HG03565 (cell line): Measurements from ENCODE around the gene RBM47.

Source experiments
- ATAC-seq: cut with Tn5 transposase; IDR thresholded peaks from one replicate; pipeline ENCODE4 v1.9.1; 2021; ENCODE audit warnings: mild to moderate bottlenecking, moderate library complexity; ENCODE audit not compliant: unreplicated experiment

RBM47 gene

DNA sequence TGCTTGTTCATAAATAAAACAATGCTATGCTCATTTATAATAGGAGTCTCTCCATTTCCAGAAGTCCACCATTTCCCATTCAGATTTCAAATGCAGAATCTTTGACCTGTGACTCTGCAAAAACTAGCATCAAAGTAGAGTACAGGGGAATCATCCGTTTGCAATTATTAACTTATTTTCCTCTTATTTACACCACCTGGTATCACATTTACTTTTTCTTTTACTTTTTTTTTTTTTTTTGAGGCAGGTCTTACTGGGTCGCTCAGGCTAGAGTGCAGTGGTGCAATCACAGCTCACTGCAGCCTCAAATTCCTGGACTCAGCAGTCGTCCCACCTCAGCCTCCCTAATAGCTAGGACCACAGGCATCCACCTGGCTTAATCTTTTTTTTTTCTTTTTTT, 37.6 kb downstream of the RBM47 start:
- no peak for ATAC-seq

GRCh38 chr4:40587826-40588225, 41.8 kb downstream of the RBM47 start:
- no peak for ATAC-seq

GRCh38 chr4:40587351-40587750, 42.3 kb downstream of the RBM47 start:
- ATAC-seq, result no peak

- ATAC-seq, result no peak
Observed at GRCh38 chr4:40586729-40587128, 42.9 kb downstream of the RBM47 start.

- ATAC-seq, result no peak
Observed at GRCh38 chr4:40586034-40586433, 43.6 kb downstream of the RBM47 start.

DNA sequence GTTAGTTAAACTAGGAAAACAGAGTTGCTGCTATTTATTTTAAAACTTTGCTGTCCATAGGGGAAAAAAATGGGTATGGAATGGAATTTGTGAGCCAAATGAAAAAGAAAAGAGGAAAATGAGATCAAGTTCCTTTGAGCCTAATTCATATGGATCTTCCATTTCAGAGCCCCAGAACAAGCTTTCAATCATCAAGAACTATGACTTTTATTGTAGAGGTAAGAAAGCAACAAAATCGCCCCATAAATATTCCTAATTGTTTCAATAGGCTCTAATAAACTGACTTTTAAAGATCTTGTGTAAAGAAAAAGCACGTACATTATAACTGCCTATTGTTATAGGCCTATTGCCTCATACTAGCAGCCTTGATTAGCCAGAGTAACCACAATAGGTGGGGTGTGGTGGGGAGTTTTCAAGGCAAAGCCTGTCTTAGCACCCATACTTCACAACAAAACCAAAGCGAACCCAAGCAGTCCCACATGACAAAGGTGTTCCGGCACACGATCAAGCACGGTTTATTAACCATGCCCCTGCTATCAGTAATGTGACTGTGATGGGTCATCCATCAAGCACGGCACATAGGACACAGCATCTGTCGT, 44.4 kb downstream of the RBM47 start:
- ATAC-seq, result no peak

DNA sequence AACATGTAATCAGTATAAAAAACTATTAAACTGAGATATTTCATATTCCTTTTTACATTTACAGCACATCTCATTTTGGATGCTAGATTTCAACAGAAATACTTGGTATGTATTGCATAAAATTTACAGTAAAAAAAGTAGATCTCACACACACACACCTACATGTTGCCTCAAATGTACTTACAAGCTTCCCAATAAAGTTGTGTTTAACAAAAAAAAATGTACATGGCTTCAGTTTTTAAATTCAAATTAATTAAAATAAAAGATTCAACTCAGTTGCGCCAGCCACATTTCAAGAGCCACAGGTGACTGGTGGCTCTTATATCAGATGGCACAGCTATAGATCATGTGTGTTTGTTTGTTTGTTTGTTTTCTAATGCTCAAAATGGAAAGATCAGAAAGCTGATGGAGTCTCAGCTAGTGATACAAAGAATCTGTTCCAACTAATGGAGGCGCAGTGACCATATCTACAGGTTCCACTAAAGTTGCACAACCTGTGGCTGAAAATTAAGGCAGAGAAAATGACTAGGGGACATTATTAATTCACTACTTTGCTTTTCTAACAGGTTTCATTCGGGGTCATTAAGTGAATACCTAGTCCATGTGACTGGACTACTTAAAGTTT, 45.0 kb downstream of the RBM47 start:
- no peak for ATAC-seq

GRCh38 chr4:40583850-40584439, 45.7 kb downstream of the RBM47 start:
- ATAC-seq, result no peak

GRCh38 chr4:40582413-40582812, 47.3 kb downstream of the RBM47 start:
- ATAC-seq, result no peak

GRCh38 chr4:40581254-40582140, 48.2 kb downstream of the RBM47 start:
- ATAC-seq, result no peak

DNA sequence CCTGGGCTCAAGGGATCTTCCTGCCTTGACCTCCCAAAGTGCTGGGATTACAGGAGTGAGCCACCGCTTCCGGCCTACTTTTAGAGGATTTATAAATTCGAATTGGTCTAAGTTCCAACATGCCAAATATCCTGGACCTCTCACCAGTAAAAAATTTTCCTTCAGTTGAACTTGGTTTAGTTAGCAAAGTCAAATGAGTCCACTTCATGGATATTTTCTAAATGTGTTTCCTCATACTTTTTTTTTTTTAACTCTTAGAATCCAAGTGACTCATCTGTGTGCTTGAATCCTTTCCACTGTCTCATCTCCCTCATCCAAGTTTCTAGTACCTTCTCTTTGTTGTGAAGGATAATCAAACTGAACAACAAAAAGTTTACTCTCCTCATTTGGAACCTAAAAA, 49.7 kb downstream of the RBM47 start:
- no peak for ATAC-seq

GRCh38 chr4:40577588-40578253, 51.9 kb downstream of the RBM47 start:
- ATAC-seq, result no peak

DNA sequence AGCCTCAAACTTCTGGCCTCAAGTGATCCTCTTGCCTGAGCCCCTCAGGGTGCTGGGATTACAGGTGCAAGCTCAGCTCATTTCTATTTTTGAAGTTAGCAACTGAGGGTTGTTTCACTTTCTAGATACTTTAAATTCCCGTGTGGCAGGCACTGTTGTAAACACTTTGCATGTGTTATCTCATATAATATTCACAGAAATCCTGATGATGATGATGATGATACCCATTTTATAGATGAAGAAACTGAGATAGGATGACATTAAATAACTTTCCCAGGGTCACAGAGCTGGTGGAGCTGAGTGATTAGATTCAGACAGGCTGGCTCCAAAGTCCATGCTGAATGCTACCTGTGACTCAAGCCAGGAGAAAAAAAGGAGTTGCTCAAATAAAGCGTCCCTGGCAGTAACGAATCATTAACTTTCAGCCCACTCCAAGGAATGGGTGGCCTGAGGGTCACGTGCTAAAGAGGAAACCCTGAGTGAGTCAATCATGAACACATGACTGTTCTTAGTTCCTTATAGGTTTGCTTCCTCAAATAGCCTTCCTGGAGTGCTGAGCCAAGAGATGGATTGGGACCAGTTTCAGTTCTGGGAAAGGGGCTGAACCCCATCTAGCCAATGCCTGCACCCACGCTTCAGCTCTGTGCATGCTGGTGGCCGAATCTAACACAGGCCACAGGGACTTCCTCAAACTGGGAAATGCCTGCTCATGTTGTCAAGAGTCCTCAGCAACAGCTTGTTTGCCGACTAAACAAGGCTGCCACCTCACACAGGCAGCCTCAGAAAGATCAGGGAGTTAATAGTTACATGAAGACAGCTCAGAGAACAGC, 52.8 kb downstream of the RBM47 start:
- peak; percentile 45 for ATAC-seq

DNA sequence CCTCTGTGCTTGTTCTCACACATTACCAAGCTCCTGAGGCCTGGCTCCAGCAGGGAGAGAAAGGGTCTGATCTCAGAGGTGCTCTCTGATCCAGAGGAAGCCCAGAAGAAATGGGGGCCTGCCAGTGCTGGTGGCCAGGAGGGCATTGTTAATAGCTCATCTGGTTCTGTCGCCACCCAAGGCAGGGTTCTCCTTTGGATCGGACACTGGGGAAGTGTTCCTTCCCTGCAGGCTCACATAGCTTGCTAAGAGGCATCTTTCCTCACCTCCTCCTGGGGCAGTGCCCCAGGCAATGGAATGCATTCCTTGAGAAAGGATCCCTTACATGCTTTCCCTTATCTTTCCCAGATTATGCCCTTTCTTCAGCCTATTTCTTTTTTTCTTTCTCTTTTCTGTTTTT, 53.8 kb downstream of the RBM47 start:
- no peak for ATAC-seq

DNA sequence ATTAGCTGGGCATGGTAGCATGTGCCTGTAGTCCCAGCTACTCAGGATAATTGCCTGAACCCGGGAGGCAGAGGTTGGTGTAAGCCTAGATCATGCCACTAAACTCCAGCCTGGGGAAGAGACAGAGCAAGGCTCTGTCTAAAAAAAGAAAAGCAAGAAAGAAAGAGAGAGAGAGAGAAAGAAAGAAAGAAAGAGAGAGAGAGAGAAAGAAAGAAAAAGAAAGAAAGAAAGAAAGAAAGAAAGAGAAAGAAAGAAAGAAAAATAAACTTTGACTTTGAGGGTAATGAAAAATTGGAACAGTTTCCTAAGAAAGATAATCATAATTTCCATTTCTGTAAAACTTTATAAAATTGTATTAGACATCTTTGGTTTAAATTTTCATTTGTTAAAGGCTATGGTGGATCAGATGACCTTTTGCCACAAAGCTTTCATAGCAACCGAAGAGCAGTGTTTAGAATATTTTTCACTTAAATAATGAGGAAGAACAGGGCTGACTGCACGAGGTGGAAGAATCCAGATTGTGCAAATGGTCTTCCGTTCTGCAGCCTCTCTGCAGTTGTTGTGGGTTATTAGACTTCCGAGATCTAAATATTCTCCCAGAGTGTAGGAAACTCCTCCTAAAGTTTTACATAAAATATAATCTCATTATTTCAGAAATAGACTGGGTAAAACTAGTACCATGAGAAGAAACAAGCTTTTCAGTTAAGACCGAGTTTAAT, 55.9 kb downstream of the RBM47 start:
- no peak for ATAC-seq

DNA sequence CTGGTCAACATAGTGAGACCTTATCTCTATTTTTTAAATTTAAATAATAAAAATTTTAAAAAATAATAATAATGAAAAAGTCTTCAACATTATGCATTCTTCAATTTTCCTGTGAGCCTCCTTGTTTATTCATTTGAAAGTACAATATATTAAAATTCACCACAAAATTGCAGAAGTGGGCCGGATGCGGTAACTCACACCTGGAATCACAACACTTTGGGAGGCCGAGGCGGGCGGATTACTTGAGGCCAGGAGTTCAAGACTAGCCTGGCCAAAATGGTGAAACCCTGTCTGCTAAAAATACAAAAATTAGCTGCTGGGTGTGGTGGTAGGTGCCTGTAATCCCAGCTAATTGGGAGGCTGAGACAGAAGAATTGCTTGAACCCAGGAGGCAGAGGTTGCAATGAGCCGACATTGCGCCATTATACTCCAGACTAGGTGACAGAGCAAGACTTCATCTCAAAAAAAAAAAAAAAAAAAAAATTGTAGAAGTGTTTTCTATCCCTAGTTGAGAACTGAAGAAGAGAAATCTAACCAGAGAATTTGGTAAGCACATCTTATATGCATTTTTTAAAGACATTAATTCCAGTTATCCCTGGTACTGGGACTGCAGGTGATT, 56.9 kb downstream of the RBM47 start:
- no peak for ATAC-seq

DNA sequence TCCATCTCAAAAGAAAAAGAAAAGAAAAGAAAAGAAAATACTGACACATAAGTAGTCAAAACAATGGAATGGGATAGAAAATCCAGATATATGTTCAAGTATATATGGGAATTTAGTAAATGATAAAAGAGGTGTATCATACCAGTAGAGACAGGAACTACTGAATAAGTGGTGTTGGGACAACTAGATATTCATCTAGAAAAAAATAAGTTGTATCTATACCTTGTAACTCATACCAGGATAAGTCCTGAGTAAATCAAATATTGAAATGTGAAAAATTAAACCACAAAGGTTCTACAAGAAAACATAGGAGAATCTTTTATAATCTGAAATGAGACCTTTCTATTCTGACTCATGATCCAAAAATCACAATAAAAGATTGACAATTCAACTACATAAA, 58.5 kb downstream of the RBM47 start:
- ATAC-seq, result no peak

DNA sequence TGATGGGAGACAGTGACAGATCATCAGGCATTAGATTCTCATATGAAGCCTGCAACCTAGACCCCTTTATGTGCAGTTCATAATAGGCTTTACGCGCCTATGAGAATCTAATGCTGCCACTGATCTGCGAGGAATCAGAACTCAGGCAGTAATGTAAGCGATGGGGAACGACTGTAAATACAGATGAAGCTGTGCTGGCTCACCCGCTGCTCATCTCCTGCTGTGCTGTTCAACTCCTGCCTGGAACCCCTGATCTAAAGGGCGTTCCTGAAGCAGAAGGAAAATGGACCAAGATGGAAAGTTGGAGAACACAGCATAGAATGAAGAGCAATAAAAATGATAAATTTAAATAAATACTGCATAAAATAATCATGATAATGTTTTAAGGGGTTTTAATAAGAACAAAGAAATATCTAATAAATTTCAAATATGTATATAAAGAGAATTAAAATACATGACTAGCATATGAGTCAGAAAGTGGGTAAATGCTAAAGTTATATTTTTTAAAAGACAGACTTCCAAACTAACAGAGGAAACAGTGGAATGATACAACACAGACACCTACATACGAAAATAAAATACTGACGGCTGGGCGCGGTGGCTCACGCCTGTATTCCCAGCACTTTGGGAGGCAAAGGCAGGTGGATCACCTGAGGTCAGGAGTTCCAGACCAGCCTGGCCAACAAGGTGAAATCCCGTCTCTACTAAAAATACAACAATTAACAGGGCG, 59.2 kb downstream of the RBM47 start:
- no peak for ATAC-seq
